ENCODE results near the gene MN1.

- TF ChIP-seq POLR2A (IDR thresholded peaks at IDR 0.05) (no peak), CTCF (IDR thresholded peaks at IDR 0.05) (no peak)
Measured at GRCh38 chr22:27792452-27793161, 8.9 kb downstream of the MN1 start.
